Tibial nerve (tissue), 4 donors: ENCODE data around the gene HPSE2. TPM values are rescaled to one million over a fixed set of nuclear protein-coding genes. Genes with fewer than 3 reads are reported as not detected.

Source experiments
- DNase-seq, 2 donors: peaks; one replicate each; pipeline ENCODE4 v3.0.0-alpha.2; 2019; ENCODE audit warnings: low spot score in 2 of 2
- H3K27ac ChIP-seq, 4 donors: fragments of 200-600 bp; sonication (generic) in 3 of 4; one replicate each; pipeline ENCODE4 v1.5.1; 2017 to 2019; ENCODE audit warnings: mild to moderate bottlenecking in 1 of 4
- H3K27me3 ChIP-seq, 2 donors: fragments of 200-600 bp; sonication (generic) in 1 of 2; one replicate each; pipeline versions ENCODE4 v1.5.1 to v1.6.0; 2017 to 2019
- H3K36me3 ChIP-seq, 3 donors: fragments of 200-600 bp; sonication (generic); one replicate each; pipeline ENCODE4 v1.5.1; 2018 to 2019
- H3K4me1 ChIP-seq, 4 donors: fragments of 200-600 bp; sonication (generic) in 3 of 4; one replicate each; pipeline ENCODE4 v1.5.1; 2017 to 2019
- H3K4me3 ChIP-seq, 4 donors: fragments of 200-600 bp; sonication (generic) in 3 of 4; one replicate each; pipeline ENCODE4 v1.5.1; 2017 to 2019; ENCODE audit warnings: mild to moderate bottlenecking in 1 of 4, moderate library complexity in 1 of 4
- H3K9me3 ChIP-seq, 4 donors: fragments of 200-600 bp; sonication (generic) in 3 of 4; one replicate each; pipeline ENCODE4 v1.5.1; 2017 to 2019
- EP300 ChIP-seq, 2 donors: sonication (generic); formaldehyde crosslinking; IDR thresholded peaks; one replicate each; pipeline ENCODE4 v1.6.1; 2017; ENCODE audit warnings: antibody characterized with exemption in 2 of 2, mild to moderate bottlenecking in 1 of 2
- POLR2A ChIP-seq, 2 donors: fragments of 450-650 bp; IDR thresholded peaks; one replicate each; pipeline ENCODE4 v1.6.1; 2017; ENCODE audit warnings: antibody characterized with exemption in 2 of 2, mild to moderate bottlenecking in 2 of 2, moderate library complexity in 2 of 2
- WGBS, 2 donors: methylation state at CpG; one replicate each; pipeline ENCODE4 v1.1.5; 2018; 5-methylcytosine and 5-hydroxymethylcytosine counted together
- total RNA-seq, 4 donors: library from RNA; depleted of rRNA; stranded (reverse); fragments of >200 nt; gene quantifications; one replicate each; pipeline ENCODE4 v1.1.0, GENCODE V29; 2016
- TF ChIP-seq, protein P1 (sequence below), 5 experiments: fragments of 200-600 bp in 3 of 5; fragments of 450-650 bp in 2 of 5; sonication (generic) in 3 of 5; IDR thresholded peaks; one replicate each; pipeline ENCODE4 v1.5.1; 2016 to 2019; ENCODE audit warnings: antibody characterized with exemption in 5 of 5, mild to moderate bottlenecking in 3 of 5, moderate library complexity in 2 of 5

Gene HPSE2
- total RNA-seq, 4 donors from 2014 or later = 0.63 TPM; not detected in 3

DNA sequence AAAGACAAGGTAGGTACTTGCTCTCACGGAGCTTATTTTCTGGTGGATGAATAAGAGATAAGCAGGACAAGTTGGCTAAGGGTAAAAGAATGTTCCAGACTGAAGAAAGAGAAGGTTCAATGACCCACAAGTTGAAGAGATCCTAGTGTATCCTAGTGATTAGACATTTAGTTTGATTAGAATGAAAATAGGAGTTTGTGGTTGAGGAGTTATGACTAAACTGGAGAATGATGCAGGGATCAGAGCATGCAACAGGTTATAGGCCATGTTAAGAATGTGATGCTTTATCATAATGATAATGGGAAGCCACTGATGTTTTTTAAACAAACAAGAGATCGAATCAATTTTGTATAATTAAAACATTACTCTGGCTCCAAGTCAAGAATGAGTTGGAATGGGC lies 357.2 kb downstream of the HPSE2 start:
- DNase-seq = no peak
- Histone ChIP-seq H3K4me1 (no peaks in the 10 kb centered on the region), H3K36me3 (no peaks in the 10 kb centered on the region), H3K27ac (no peak overlapping the region), H3K4me3 (no peak overlapping the region), H3K27me3 (no peaks in the 10 kb centered on the region), H3K9me3 (no peaks in the 10 kb centered on the region)
- 44 to 57% methylated on average over 2 of the region's 2 CpGs for WGBS, 2 donors
- TF ChIP-seq, protein P1, sequence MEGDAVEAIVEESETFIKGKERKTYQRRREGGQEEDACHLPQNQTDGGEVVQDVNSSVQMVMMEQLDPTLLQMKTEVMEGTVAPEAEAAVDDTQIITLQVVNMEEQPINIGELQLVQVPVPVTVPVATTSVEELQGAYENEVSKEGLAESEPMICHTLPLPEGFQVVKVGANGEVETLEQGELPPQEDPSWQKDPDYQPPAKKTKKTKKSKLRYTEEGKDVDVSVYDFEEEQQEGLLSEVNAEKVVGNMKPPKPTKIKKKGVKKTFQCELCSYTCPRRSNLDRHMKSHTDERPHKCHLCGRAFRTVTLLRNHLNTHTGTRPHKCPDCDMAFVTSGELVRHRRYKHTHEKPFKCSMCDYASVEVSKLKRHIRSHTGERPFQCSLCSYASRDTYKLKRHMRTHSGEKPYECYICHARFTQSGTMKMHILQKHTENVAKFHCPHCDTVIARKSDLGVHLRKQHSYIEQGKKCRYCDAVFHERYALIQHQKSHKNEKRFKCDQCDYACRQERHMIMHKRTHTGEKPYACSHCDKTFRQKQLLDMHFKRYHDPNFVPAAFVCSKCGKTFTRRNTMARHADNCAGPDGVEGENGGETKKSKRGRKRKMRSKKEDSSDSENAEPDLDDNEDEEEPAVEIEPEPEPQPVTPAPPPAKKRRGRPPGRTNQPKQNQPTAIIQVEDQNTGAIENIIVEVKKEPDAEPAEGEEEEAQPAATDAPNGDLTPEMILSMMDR (IDR thresholded peaks at IDR 0.05) = no peak
- TF ChIP-seq POLR2A (IDR thresholded peaks at IDR 0.05) (no peak), EP300 (IDR thresholded peaks at IDR 0.05) (no peak)

DNA sequence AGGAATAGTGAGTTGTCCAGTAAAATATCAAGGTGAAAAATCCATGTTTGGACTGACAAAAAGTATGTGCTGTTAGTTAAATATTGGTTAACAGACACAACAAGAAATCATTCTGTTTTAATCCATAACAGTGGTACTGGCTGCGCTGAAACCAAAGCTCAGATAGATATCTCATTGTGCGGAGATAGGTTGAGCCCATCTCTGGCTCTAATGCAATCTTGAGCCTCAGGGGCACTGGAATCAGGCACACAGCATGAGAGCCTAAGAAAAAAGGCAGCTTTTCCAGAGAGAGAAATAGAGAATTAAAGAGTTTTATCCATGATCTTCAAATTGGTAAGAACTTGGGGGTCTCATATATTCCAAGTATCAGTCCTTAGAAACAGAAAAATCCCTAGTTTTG lies 373.7 kb downstream of the HPSE2 start:
- H3K9me3 ChIP-seq = peaks cover 0 to 9% (median 0%) of the 10 kb centered on the region in 4 donors
- 95 to 98% methylated on average over 2 of the region's 2 CpGs for WGBS, 2 donors
- no peaks in the 10 kb centered on the region for H3K4me1 ChIP-seq
- TF ChIP-seq, protein P1 (IDR thresholded peaks at IDR 0.05) = no peak
- TF ChIP-seq EP300 (IDR thresholded peaks at IDR 0.05) (no peak), POLR2A (IDR thresholded peaks at IDR 0.05) (no peak)
- no peaks in the 10 kb centered on the region for H3K36me3 ChIP-seq
- no peak overlapping the region for H3K4me3 ChIP-seq
- H3K27me3 ChIP-seq = no peaks in the 10 kb centered on the region
- no peak for DNase-seq
- no peak overlapping the region for H3K27ac ChIP-seq

DNA sequence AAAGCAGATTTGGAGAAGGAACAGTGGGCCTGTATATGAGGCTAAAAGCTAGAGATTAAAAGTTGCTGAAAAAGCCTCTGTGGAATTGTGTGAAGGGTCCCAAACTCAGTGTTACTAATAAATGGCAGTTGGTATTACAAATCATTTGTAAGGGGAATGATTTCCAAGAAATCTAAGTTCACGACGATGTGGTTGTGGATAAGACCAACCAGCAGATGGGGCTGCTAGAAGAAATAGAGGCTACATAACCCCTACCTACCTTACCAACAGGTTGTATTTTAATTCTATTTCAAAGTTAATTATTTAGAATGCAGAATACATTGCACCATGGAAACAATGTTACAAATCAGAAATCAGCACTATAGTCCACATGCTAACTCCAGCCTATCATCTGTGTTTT lies 377.1 kb downstream of the HPSE2 start:
- Histone ChIP-seq H3K9me3 (no peaks in the 10 kb centered on the region), H3K4me3 (no peak overlapping the region), H3K4me1 (no peaks in the 10 kb centered on the region), H3K36me3 (no peaks in the 10 kb centered on the region), H3K27me3 (no peaks in the 10 kb centered on the region), H3K27ac (no peak overlapping the region)
- 78 to 80% methylated on average over 2 of the region's 2 CpGs for whole genome bisulfite sequencing, 2 donors
- DNase-seq = no peak
- TF ChIP-seq, protein P1 (IDR thresholded peaks at IDR 0.05) = no peak
- TF ChIP-seq POLR2A (IDR thresholded peaks at IDR 0.05) (no peak), EP300 (IDR thresholded peaks at IDR 0.05) (no peak)

DNA sequence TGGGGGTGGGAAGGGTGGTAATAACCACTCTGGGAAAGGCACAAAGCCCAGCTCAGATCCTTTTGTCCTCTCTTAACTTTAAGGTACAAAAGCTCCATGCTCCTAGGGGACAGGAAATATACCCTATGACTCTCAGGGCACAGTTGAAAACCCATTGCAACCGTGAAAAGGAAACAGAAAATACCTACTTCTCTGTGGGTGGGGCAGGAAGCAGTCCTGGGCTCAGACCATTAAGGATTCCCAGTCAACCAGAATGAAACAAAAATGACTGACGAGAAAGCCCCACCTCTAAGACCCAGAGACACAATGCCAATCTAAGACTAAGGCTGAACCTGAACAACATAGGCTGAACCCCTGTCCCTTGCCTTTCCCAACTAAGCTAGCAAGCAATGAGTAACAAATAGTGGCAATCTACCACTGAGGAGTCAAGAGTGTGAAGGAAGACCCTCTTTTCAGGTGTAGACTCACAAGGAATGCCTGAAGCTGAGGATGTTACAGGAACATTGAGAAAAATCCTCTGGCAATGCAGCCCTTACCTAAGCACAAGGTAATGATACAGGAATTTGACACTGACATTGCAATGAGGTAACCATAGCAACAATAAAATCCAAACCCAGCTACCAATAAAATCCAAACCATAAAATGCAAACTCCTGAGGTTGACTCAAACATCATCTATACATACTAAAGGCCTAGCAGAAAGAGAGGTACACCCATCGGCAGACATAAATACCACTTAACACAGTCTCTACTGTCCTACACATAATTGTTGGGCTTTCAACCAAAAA lies 380.1 kb downstream of the HPSE2 start:
- Histone ChIP-seq H3K27ac (no peak overlapping the region), H3K9me3 (no peaks in the 10 kb centered on the region), H3K27me3 (no peaks in the 10 kb centered on the region), H3K36me3 (no peaks in the 10 kb centered on the region), H3K4me3 (no peak overlapping the region), H3K4me1 (no peaks in the 10 kb centered on the region)
- 69 to 83% methylated on average over 3 of the region's 3 CpGs for WGBS, 2 donors
- TF ChIP-seq, protein P1 (IDR thresholded peaks at IDR 0.05) = no peak
- no peak for TF ChIP-seq POLR2A (IDR thresholded peaks at IDR 0.05)
- TF ChIP-seq EP300 (IDR thresholded peaks at IDR 0.05) = no peak
- DNase-seq = no peak

DNA sequence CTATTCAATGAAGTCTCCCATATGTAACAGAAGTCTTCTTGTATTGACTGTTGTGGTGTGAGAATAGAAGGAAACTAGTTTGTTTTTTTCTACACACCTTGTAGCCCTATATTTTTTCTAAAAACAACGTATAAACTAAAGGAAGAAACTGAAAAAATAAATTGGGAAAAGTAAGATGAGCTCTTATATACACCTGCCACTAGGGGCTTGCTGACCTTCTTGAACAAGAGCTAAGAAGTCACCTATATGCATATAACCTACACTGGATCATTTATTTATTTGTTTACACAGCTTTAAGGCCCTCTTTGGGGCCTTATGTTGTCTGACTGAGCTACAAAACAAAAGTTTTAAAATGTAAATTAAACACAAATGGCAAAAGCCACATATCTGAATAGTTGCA lies 383.0 kb downstream of the HPSE2 start:
- WGBS, 2 donors = 40 to 51% methylated on average over 1 of the region's 1 CpG
- no peak for TF ChIP-seq POLR2A (IDR thresholded peaks at IDR 0.05)
- TF ChIP-seq, protein P1 (IDR thresholded peaks at IDR 0.05) = no peak
- no peak for TF ChIP-seq EP300 (IDR thresholded peaks at IDR 0.05)
- DNase-seq = no peak
- H3K36me3 ChIP-seq = no peaks in the 10 kb centered on the region
- no peak overlapping the region for H3K27ac ChIP-seq
- H3K27me3 ChIP-seq = no peaks in the 10 kb centered on the region
- no peak overlapping the region for H3K4me3 ChIP-seq
- H3K4me1 ChIP-seq = no peaks in the 10 kb centered on the region
- no peaks in the 10 kb centered on the region for H3K9me3 ChIP-seq
